HEK293 (cell line): ENCODE data around the gene STK39.

Source experiments
- CTCF ChIA-PET: fragments of 350-600 bp; formaldehyde crosslinking; extraction: SDS; loops from one replicate; lab custom pipeline; 2021; ENCODE audit warnings: antibody characterized with exemption; lab: Yijun Ruan, JAX
- POLR2A ChIA-PET: fragments of 300-600 bp; formaldehyde crosslinking; extraction: SDS; loops from one replicate; lab custom pipeline; 2020; ENCODE audit warnings: antibody characterized with exemption, inconsistent platforms; lab: Yijun Ruan, JAX
- H3K27ac ChIP-seq: fragments of 200-500 bp; sonication (Bioruptor generic); 2 replicates; pipeline ENCODE4 v1.5.1; 2014; ENCODE audit warnings: low read depth, low read length, control low read depth, inconsistent platforms; ENCODE audit errors: extremely low read depth
- H3K36me3 ChIP-seq, 2 experiments: fragments of 200-500 bp in 1 of 2; sonication (Bioruptor generic) in 1 of 2; 1 replicate in 1 of 2; 2 replicates in 1 of 2; pipeline ENCODE4 v1.5.1; 2014 to 2017; ENCODE audit warnings: inconsistent platforms in 2 of 2, low read length in 2 of 2; ENCODE audit not compliant: control insufficient read depth in 2 of 2, insufficient read depth in 1 of 2
- H3K4me1 ChIP-seq: fragments of 200-500 bp; sonication (Bioruptor generic); 2 replicates; pipeline ENCODE4 v1.5.1; 2014; ENCODE audit warnings: mild to moderate bottlenecking, low read length, inconsistent platforms; ENCODE audit not compliant: control insufficient read depth, insufficient read depth
- H3K4me3 ChIP-seq: 2 replicates; pipeline ENCODE4 v1.5.1; 2011; ENCODE audit warnings: low read depth, mild to moderate bottlenecking, control low read depth, low read length, moderate library complexity
- H3K9me3 ChIP-seq: fragments of 200-500 bp; sonication (Bioruptor generic); 2 replicates; pipeline ENCODE4 v1.5.1; 2014; ENCODE audit warnings: low read depth, low read length, inconsistent platforms; ENCODE audit not compliant: control insufficient read depth, insufficient read depth
- SP7 ChIP-seq: fragments of 450-650 bp; formaldehyde crosslinking; IDR thresholded peaks from 2 replicates; pipeline ENCODE4 v1.5.1; 2016; ENCODE audit warnings: missing biosample characterization, missing genetic modification characterization
- TRIM28 ChIP-seq: IDR thresholded peaks from 2 replicates; pipeline ENCODE4 v1.6.1; 2011; ENCODE audit warnings: low read length, control low read depth, borderline replicate concordance
- ZBTB10 ChIP-seq: fragments of 450-650 bp; formaldehyde crosslinking; IDR thresholded peaks from 2 replicates; pipeline ENCODE4 v1.5.1; 2016; ENCODE audit warnings: missing biosample characterization, missing genetic modification characterization
- ZBTB6 ChIP-seq: fragments of 450-650 bp; formaldehyde crosslinking; IDR thresholded peaks from 2 replicates; pipeline ENCODE4 v1.5.1; 2017; ENCODE audit warnings: missing biosample characterization, missing genetic modification characterization
- ZFP37 ChIP-seq: fragments of 450-650 bp; formaldehyde crosslinking; IDR thresholded peaks from 2 replicates; pipeline ENCODE4 v1.5.1; 2016; ENCODE audit warnings: missing biosample characterization, missing genetic modification characterization
- ZIC2 ChIP-seq: fragments of 450-650 bp; formaldehyde crosslinking; IDR thresholded peaks from 2 replicates; pipeline ENCODE4 v1.5.1; 2016; ENCODE audit warnings: missing biosample characterization, missing genetic modification characterization
- ZNF2 ChIP-seq: fragments of 450-650 bp; formaldehyde crosslinking; IDR thresholded peaks from 2 replicates; pipeline ENCODE4 v1.5.1; 2016; ENCODE audit warnings: missing biosample characterization, missing genetic modification characterization
- ZNF366 ChIP-seq: fragments of 450-650 bp; formaldehyde crosslinking; conservative IDR thresholded peaks from 2 replicates; pipeline ENCODE4 v1.5.1; 2016; ENCODE audit warnings: missing biosample characterization, missing genetic modification characterization
- ZNF423 ChIP-seq: fragments of 450-650 bp; formaldehyde crosslinking; IDR thresholded peaks from 2 replicates; pipeline ENCODE4 v1.5.1; 2016; ENCODE audit warnings: missing biosample characterization, missing genetic modification characterization
- ZNF433 ChIP-seq: fragments of 450-650 bp; formaldehyde crosslinking; IDR thresholded peaks from 2 replicates; pipeline ENCODE4 v1.5.1; 2016; ENCODE audit warnings: missing biosample characterization, missing genetic modification characterization, low read depth
- ZNF513 ChIP-seq: fragments of 450-650 bp; IDR thresholded peaks from 2 replicates; pipeline ENCODE4 v1.5.1; 2018; ENCODE audit warnings: missing biosample characterization, missing genetic modification characterization
- ZNF530 ChIP-seq: fragments of 450-650 bp; formaldehyde crosslinking; IDR thresholded peaks from 2 replicates; pipeline ENCODE4 v1.5.1; 2016; ENCODE audit warnings: low read depth, missing biosample characterization, missing genetic modification characterization
- ZNF600 ChIP-seq: fragments of 450-650 bp; formaldehyde crosslinking; IDR thresholded peaks from 2 replicates; pipeline ENCODE4 v1.5.1; 2016; ENCODE audit warnings: missing biosample characterization, missing genetic modification characterization
- ZNF621 ChIP-seq: fragments of 450-650 bp; formaldehyde crosslinking; IDR thresholded peaks from 2 replicates; pipeline ENCODE4 v1.5.1; 2017; ENCODE audit warnings: missing biosample characterization, missing genetic modification characterization
- ZNF629 ChIP-seq: fragments of 450-650 bp; formaldehyde crosslinking; IDR thresholded peaks from 2 replicates; pipeline ENCODE4 v1.5.1; 2017; ENCODE audit warnings: missing biosample characterization, missing genetic modification characterization

STK39 gene

GRCh38 chr2:168244318-168244717 is 3.1 kb downstream of the STK39 start (continued):
- TF ChIP-seq ZBTB10 (tag by site-specific recombination) (no peak), ZNF366 (no peak), ZNF433 (tag by site-specific recombination) (no peak), SP7 (tag by site-specific recombination) (0 out of 2 replicates have a peak, but pooled peaks have one; percentile 9), ZNF530 (tag by site-specific recombination) (no peak), ZNF513 (tag by site-specific recombination) (no peak), ZNF629 (tag by site-specific recombination) (no peak), ZNF2 (no peak)

- no peaks in the 10 kb centered on the region for H3K36me3 ChIP-seq
- H3K4me1 ChIP-seq = peaks cover 3% of the 10 kb centered on the region
- ChIA-PET POLR2A (no interaction called here), CTCF (interaction anchor here (0.6 to 0.7 kb wide), 2 partner anchors 510 to 691 kb away, joined by 3 read pairs; no protein-coding TSS in a partner anchor)
- no peak overlapping the region for H3K4me3 ChIP-seq
- TF ChIP-seq ZIC2 = no peak
- TF ChIP-seq ZFP37 = no peak
- TF ChIP-seq ZBTB6 = 0 out of 2 replicates have a peak, but pooled peaks have one; percentile 27
- no peak for TF ChIP-seq ZNF513 (tag by site-specific recombination)
- H3K27ac ChIP-seq = no peak overlapping the region
- H3K9me3 ChIP-seq = no peaks in the 10 kb centered on the region
Measured at GRCh38 chr2:168243061-168243460, 4.3 kb downstream of the STK39 start.

- Histone ChIP-seq H3K9me3 (no peaks in the 10 kb centered on the region), H3K36me3 (no peaks in the 10 kb centered on the region), H3K27ac (no peak overlapping the region)
- CTCF ChIA-PET = no interaction called here
- TF ChIP-seq ZNF600 (tag by site-specific recombination) (no peak), ZNF621 (no peak), ZNF423 (tag by site-specific recombination) (no peak), TRIM28 (0 out of 2 replicates have a peak, but pooled peaks have one; percentile 13)
- TF ChIP-seq, all 188 proteins: peak for 1
- Histone ChIP-seq H3K4me1 (peaks cover 2% of the 10 kb centered on the region), H3K4me3 (no peak overlapping the region)
- POLR2A ChIA-PET = no interaction called here
Measured at GRCh38 chr2:168241746-168242145, 5.6 kb downstream of the STK39 start.
